ENCODE data around the gene SLC4A8. TPM values are rescaled to one million over a fixed set of nuclear protein-coding genes. Genes with fewer than 3 reads are reported as not detected.
A peak's percentile ranks its signal among the peaks of the same experiment; 100 is the strongest.

Gene SLC4A8
- polyA plus RNA-seq, 1 donor (not counting 4 experiments of a cell fraction or from before 2014, with no cell fraction given): 2.3 TPM

DNA sequence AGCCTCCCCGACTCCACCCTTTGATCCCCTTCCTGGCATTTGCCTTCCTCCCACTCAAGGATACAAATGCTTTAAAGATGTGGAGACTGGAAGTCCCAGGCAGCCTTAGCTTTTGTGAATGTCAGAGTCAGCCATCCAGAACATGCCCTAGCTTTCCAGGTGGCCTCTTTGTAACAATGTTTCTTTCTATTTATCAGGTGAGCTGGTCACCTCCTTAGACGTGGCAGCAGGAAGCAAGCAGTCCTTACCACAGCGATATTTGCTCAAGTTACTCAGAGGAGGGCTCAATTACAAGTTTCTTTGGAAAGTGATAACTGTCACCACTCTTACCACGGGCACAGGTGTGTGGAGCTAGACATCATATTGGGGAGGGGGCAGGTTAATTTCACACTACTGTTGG is 38.3 kb upstream of the SLC4A8 start:
- Histone ChIP-seq H3K4me1 (ENCODE audit: control insufficient read depth, extremely low read depth, insufficient read depth, low read length) (peaks cover 49% of the 10 kb centered on the region), H3K9ac (ENCODE audit: control insufficient read depth, extremely low read depth, insufficient read depth, low read length) (no peak overlapping the region), H4K20me1 (ENCODE audit: control insufficient read depth, extremely low read depth, insufficient read depth, low read length) (no peaks in the 10 kb centered on the region), H3K9me3 (ENCODE audit: control insufficient read depth, low read depth, low read length) (no peaks in the 10 kb centered on the region), H3K79me2 (ENCODE audit: control insufficient read depth, insufficient read depth, low read length) (peaks cover 10% of the 10 kb centered on the region), H2AFZ (ENCODE audit: control insufficient read depth, low read length) (no peak overlapping the region), H3K4me3 (ENCODE audit: control insufficient read depth in 2 of 3, extremely low read depth in 1 of 3, insufficient read depth in 2 of 3, low read depth in 1 of 3, low read length in 3 of 3) (no peak overlapping the region), H3K27me3 (ENCODE audit: control insufficient read depth, extremely low read depth, insufficient read depth, low read length) (no peaks in the 10 kb centered on the region), H3K36me3 (ENCODE audit: control insufficient read depth in 2 of 2, extremely low read depth in 1 of 2, insufficient read depth in 2 of 2, low read length in 2 of 2) (peaks cover 15 to 27% of the 10 kb centered on the region in 2 experiments), H3K4me2 (ENCODE audit: control insufficient read depth, extremely low read depth, insufficient read depth, low read depth, low read length) (no peak overlapping the region), H3K9me1 (ENCODE audit: control insufficient read depth, extremely low read depth, insufficient read depth, low read length) (peaks cover 4% of the 10 kb centered on the region), H3K27ac (ENCODE audit: control insufficient read depth, insufficient read depth, low read length) (no peak overlapping the region)
- dilution Hi-C loops (cut with MboI; ENCODE audit: extremely low pct_ligation_motif_present, low sequenced_read_pairs): no loop called here
- TF ChIP-seq, protein P1, sequence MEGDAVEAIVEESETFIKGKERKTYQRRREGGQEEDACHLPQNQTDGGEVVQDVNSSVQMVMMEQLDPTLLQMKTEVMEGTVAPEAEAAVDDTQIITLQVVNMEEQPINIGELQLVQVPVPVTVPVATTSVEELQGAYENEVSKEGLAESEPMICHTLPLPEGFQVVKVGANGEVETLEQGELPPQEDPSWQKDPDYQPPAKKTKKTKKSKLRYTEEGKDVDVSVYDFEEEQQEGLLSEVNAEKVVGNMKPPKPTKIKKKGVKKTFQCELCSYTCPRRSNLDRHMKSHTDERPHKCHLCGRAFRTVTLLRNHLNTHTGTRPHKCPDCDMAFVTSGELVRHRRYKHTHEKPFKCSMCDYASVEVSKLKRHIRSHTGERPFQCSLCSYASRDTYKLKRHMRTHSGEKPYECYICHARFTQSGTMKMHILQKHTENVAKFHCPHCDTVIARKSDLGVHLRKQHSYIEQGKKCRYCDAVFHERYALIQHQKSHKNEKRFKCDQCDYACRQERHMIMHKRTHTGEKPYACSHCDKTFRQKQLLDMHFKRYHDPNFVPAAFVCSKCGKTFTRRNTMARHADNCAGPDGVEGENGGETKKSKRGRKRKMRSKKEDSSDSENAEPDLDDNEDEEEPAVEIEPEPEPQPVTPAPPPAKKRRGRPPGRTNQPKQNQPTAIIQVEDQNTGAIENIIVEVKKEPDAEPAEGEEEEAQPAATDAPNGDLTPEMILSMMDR (optimal IDR thresholded peaks at IDR 0.05 in 1 of 3, IDR thresholded peaks at IDR 0.05 in 1 of 3, conservative IDR thresholded peaks at IDR 0.05 in 1 of 3; ENCODE audit: extremely low read depth in 1 of 3, insufficient read depth in 2 of 3, low read length in 3 of 3): no peak
- no peak for TF ChIP-seq EZH2 (IDR thresholded peaks at IDR 0.05; ENCODE audit: low read length)
- DNase-seq (ENCODE audit: low read depth, low spot score): no peak
- FAIRE-seq: no peak

DNA sequence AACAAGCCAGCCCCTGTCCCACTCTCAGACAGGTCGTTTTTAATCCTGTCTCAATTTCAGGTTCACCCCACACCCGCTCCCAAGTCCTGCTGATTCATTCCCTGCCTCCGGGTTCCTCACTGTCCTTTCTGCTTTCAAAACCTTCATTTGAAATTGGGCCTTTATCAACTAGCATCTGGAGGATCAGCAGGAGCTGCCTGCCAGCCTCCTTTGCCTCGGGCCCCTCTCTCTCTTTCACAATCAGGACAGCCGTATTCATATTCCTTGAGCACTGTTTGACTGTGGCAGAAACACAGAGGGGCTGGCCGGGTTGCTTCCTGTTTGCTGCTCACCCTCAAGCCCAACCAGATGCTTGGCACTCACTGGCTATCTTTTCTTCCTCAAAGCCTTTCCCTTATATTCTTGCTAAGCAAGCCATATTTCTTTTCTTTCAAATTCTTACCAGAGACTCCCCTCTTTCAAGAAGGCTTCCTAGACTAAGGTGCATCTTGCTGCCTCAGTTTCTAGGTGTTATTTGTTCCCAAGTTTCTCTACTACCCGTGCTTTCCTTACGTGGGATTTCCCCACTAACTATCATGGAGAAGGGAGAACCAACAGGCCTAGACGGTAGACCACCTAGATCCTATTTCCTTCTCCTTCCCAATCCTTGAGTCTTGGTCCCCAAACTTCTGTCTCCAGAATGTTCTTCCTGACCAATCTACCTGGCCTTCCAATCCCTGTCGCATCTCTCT is 36.4 kb upstream of the SLC4A8 start:
- H2AFZ ChIP-seq (ENCODE audit: control insufficient read depth, low read length): no peak overlapping the region
- DNase-seq (ENCODE audit: low read depth, low spot score): no peak
- peak; percentile 61 for FAIRE-seq
- peaks cover 7 to 16% of the 10 kb centered on the region in 2 experiments for H3K36me3 ChIP-seq (ENCODE audit: control insufficient read depth in 2 of 2, extremely low read depth in 1 of 2, insufficient read depth in 2 of 2, low read length in 2 of 2)
- peak overlapping the region; percentile 52 for H3K4me2 ChIP-seq (ENCODE audit: control insufficient read depth, extremely low read depth, insufficient read depth, low read depth, low read length)
- H3K9me3 ChIP-seq (ENCODE audit: control insufficient read depth, low read depth, low read length): no peaks in the 10 kb centered on the region
- no peaks in the 10 kb centered on the region for H3K27me3 ChIP-seq (ENCODE audit: control insufficient read depth, extremely low read depth, insufficient read depth, low read length)
- peaks cover 45% of the 10 kb centered on the region for H3K4me1 ChIP-seq (ENCODE audit: control insufficient read depth, extremely low read depth, insufficient read depth, low read length)
- dilution Hi-C loops (cut with MboI; ENCODE audit: extremely low pct_ligation_motif_present, low sequenced_read_pairs): no loop called here
- H3K27ac ChIP-seq (ENCODE audit: control insufficient read depth, insufficient read depth, low read length): peak overlapping the region; percentile 51
- H3K9ac ChIP-seq (ENCODE audit: control insufficient read depth, extremely low read depth, insufficient read depth, low read length): peak overlapping the region; percentile 20
- H3K79me2 ChIP-seq (ENCODE audit: control insufficient read depth, insufficient read depth, low read length): peaks cover 10% of the 10 kb centered on the region
- H3K9me1 ChIP-seq (ENCODE audit: control insufficient read depth, extremely low read depth, insufficient read depth, low read length): peaks cover 4% of the 10 kb centered on the region
- H3K4me3 ChIP-seq (ENCODE audit: control insufficient read depth in 2 of 3, extremely low read depth in 1 of 3, insufficient read depth in 2 of 3, low read depth in 1 of 3, low read length in 3 of 3): peak overlapping the region in 1 of 3 experiments; percentile 11
- TF ChIP-seq EZH2 (IDR thresholded peaks at IDR 0.05; ENCODE audit: low read length): no peak
- TF ChIP-seq, protein P1 (optimal IDR thresholded peaks at IDR 0.05 in 1 of 3, IDR thresholded peaks at IDR 0.05 in 1 of 3, conservative IDR thresholded peaks at IDR 0.05 in 1 of 3; ENCODE audit: extremely low read depth in 1 of 3, insufficient read depth in 2 of 3, low read length in 3 of 3): no peak
- no peaks in the 10 kb centered on the region for H4K20me1 ChIP-seq (ENCODE audit: control insufficient read depth, extremely low read depth, insufficient read depth, low read length)
